BE2C (cell line): ENCODE measurements around the gene ASCC2.
"Not testable (repeated sequence)": the region's sequence is repeated elsewhere in the genome, so short reads cannot be mapped to it uniquely, and the experiment has no call there.

ENCODE experiments used
- DNase-seq: peaks from one replicate; pipeline ENCODE4 v3.0.0-alpha.2; 2020
- H3K27me3 ChIP-seq: fragments of 250-450 bp; sonication (Bioruptor Pico); 2 replicates; pipeline ENCODE4 v1.5.1; 2020; ENCODE audit warnings: mild to moderate bottlenecking
- H3K36me3 ChIP-seq: fragments of 250-450 bp; sonication (Bioruptor Pico); 2 replicates; pipeline ENCODE4 v1.5.1; 2020; ENCODE audit warnings: mild to moderate bottlenecking
- H3K4me1 ChIP-seq: fragments of 250-450 bp; sonication (Bioruptor Pico); 2 replicates; pipeline ENCODE4 v1.5.1; 2020
- H3K4me3 ChIP-seq: 2 replicates; pipeline ENCODE4 v1.5.1; 2011; ENCODE audit warnings: low read depth, low read length
- H3K9me3 ChIP-seq: fragments of 250-450 bp; sonication (Bioruptor Pico); 2 replicates; pipeline ENCODE4 v1.5.1; 2020
- TF ChIP-seq, protein P1 (sequence below): IDR thresholded peaks from 2 replicates; pipeline ENCODE4 v1.5.1; 2012; ENCODE audit warnings: mild to moderate bottlenecking, low read depth, low read length

The ASCC2 gene

DNA sequence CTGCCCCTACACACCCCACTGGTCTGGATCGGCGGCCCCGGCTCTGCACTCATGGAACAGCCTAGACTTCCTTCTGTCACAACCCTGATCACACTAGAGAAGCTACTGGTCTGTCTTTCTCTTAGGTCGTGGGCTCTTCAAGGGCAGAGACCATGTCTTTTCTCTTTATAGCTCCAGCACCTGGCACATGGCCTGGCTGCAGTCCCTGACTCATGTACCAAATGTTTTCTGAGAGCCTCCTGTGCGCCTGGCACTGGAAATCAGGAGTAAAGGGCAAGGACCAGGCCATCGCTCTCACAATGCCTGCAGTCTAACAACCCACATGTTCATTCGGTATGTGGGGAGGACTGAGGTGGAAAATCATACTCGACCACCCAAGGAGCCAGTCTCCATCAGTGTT is 7.5 kb downstream of the ASCC2 start:
- peak; percentile 22 for DNase-seq
- peaks cover 34% of the 10 kb centered on the region for H3K36me3 ChIP-seq
- H3K27me3 ChIP-seq, result no peaks in the 10 kb centered on the region
- no peak overlapping the region for H3K4me3 ChIP-seq
- no peaks in the 10 kb centered on the region for H3K4me1 ChIP-seq
- TF ChIP-seq, protein P1, sequence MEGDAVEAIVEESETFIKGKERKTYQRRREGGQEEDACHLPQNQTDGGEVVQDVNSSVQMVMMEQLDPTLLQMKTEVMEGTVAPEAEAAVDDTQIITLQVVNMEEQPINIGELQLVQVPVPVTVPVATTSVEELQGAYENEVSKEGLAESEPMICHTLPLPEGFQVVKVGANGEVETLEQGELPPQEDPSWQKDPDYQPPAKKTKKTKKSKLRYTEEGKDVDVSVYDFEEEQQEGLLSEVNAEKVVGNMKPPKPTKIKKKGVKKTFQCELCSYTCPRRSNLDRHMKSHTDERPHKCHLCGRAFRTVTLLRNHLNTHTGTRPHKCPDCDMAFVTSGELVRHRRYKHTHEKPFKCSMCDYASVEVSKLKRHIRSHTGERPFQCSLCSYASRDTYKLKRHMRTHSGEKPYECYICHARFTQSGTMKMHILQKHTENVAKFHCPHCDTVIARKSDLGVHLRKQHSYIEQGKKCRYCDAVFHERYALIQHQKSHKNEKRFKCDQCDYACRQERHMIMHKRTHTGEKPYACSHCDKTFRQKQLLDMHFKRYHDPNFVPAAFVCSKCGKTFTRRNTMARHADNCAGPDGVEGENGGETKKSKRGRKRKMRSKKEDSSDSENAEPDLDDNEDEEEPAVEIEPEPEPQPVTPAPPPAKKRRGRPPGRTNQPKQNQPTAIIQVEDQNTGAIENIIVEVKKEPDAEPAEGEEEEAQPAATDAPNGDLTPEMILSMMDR, result no peak
- H3K9me3 ChIP-seq, result no peaks in the 10 kb centered on the region

DNA sequence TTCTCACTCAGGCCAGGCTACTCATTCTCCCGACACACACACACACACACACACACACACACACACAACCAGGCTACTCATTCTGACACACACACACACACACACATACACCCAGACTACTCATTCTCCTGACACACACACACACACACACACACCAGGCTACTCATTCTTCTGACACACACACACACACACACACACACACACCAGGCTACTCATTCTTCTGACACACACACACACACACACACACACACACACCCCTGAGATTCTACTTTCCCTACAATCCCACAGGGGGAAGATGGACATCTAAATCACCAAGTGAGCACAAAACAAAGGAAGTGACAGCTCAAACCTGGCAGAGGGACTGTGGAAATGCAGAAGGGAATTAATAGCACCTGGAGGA is 10.3 kb downstream of the ASCC2 start:
- H3K36me3 ChIP-seq, result peaks cover 56% of the 10 kb centered on the region
- H3K4me1 ChIP-seq, H3K9me3 ChIP-seq, H3K4me3 ChIP-seq, H3K27me3 ChIP-seq, DNase-seq: not testable (repeated sequence)

DNA sequence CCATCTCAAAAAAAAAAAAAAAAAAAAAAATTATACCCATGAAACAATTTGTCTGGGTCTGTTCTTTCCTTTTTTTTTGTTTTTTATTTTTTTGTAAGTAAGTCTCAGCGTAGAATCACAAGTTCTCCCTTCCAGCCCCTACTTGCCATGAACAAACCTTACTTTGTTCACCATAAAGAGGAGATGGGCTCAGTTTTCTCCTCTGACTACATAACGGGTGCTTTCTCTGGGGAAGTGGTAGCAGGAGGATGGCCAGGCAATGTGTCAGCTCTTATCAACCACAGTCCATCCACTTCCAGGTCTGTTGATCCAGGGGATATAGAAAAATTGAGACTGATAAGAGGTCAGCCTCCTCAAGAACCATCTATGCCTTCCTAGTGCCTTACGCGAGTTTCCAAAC is 11.0 kb downstream of the ASCC2 start:
- peaks cover 56% of the 10 kb centered on the region for H3K36me3 ChIP-seq
- no peak overlapping the region for H3K4me3 ChIP-seq
- H3K4me1 ChIP-seq, result no peaks in the 10 kb centered on the region
- DNase-seq, result no peak
- TF ChIP-seq, protein P1, result no peak
- H3K9me3 ChIP-seq, result no peaks in the 10 kb centered on the region
- no peaks in the 10 kb centered on the region for H3K27me3 ChIP-seq

DNA sequence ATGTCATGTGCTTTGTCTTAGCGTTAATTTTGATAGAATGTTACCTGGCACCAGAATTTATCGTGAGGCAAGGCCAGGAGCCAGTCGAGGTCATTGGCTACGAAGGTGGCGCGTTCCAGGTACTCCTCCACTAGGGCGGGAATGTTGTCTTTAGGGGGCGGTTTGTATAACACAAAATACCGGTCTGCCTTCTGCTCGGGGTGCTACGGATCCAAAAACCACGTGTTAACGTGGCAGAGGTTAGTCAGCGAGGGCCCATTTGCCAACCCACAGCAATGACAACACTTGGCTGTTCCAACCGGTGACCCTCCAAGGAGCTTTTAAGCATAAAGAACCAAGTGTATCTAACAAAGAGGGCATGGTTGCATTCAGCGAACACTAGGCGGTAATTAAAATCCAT is 12.5 kb downstream of the ASCC2 start:
- peaks cover 43% of the 10 kb centered on the region for H3K36me3 ChIP-seq
- H3K27me3 ChIP-seq, result no peaks in the 10 kb centered on the region
- H3K4me1 ChIP-seq, result no peaks in the 10 kb centered on the region
- no peak for DNase-seq
- H3K9me3 ChIP-seq, result no peaks in the 10 kb centered on the region
- no peak overlapping the region for H3K4me3 ChIP-seq
- TF ChIP-seq, protein P1, result no peak

DNA sequence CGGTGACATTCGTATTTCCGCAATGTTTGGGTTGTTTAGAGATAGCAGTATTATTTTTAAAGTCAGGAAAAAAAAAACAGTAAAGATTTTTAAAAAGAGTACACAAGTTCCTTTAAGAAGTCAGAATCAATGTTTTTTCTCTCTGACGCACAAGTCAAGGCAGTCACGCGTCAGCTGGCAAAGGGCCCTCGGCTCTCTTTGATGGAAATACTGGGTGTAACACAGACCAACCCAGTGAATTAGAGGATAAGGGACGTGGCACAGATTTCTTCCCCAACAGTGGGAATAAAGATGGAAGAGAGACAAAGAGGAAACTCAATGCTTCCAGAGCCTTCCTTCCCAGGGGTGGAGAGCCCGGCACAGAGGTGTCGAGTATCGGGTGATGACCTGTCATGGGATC is 13.4 kb downstream of the ASCC2 start:
- H3K4me1 ChIP-seq, result no peaks in the 10 kb centered on the region
- H3K9me3 ChIP-seq, result no peaks in the 10 kb centered on the region
- no peak for DNase-seq
- H3K4me3 ChIP-seq, result no peak overlapping the region
- TF ChIP-seq, protein P1, result no peak
- H3K27me3 ChIP-seq, result no peaks in the 10 kb centered on the region
- peaks cover 36% of the 10 kb centered on the region for H3K36me3 ChIP-seq

DNA sequence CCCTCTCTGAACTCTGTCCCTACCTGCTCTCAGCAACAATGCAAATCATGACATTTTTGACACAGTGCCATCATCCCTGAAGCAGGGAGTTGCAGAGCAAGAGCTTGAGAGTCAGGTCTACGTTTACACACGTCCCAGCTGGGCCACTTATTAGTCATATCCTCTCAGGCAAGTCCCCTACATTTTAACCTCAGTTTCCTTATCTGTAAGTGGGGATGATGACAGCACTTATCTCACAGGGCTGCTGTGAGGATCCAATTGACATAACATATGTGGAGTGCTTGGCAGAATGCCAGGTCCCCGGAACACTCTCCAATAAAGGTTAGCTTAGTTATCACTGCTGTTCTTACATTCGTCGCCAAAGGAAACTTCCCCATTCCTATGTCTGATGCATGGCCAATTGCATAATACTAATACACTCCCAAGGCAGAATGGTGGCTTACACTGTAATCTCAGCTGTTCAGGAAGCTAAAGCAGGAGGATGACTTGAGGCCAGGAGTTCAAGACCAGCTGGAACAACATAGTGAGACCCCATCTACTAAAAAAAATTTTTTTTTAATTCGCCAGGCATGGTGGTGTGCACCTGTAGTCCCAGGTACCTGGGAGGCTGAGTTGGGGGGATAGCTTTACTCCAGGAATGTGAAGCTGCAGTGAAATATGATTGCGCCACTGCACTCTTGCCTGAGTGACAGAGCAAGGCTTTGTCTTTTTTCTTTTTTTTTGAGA is 16.6 kb downstream of the ASCC2 start:
- no peak overlapping the region for H3K4me3 ChIP-seq
- TF ChIP-seq, protein P1, result no peak
- no peaks in the 10 kb centered on the region for H3K27me3 ChIP-seq
- H3K4me1 ChIP-seq, result peaks cover 1% of the 10 kb centered on the region; the same call in 1 of the 2 replicates
- no peaks in the 10 kb centered on the region for H3K9me3 ChIP-seq
- peaks cover 33% of the 10 kb centered on the region for H3K36me3 ChIP-seq
- DNase-seq, result peak; percentile 91
